SK-N-SH (cell line): ENCODE data around the gene SLC22A23. TPM values are rescaled to one million over a fixed set of nuclear protein-coding genes. Genes with fewer than 3 reads are reported as not detected.
A peak's percentile ranks its signal among the peaks of the same experiment; 100 is the strongest.

Experiments used
- CTCF ChIA-PET: fragments of 300-600, 350-600 bp; formaldehyde crosslinking; extraction: SDS; loops from one replicate; lab custom pipeline; 2021; lab: Yijun Ruan, JAX
- POLR2A ChIA-PET: fragments of 350-600 bp; sonication (Branson Sonifier 250); formaldehyde crosslinking; extraction: SDS; loops from one replicate; lab custom pipeline; 2020; ENCODE audit warnings: antibody characterized with exemption, inconsistent platforms; lab: Yijun Ruan, JAX
- DNase-seq: peaks from one replicate; pipeline ENCODE4 v3.0.0; 2012
- H2AFZ ChIP-seq: fragments of 200-600 bp; sonication (generic); 2 replicates; pipeline ENCODE4 v1.8.1; 2016; ENCODE audit warnings: antibody characterized with exemption, mild to moderate bottlenecking, low read depth
- H3F3A ChIP-seq: fragments of 200-600 bp; sonication (generic); replicated peaks from 2 replicates; pipeline ENCODE3; 2016; ENCODE audit warnings: antibody characterized with exemption, mild to moderate bottlenecking; ENCODE audit not compliant: insufficient read depth
- H3K27ac ChIP-seq, 2 experiments: fragments of 200-500 bp in 1 of 2; fragments of 200-600 bp in 1 of 2; sonication (Bioruptor generic) in 1 of 2; sonication (generic), shearing (Covaris generic) in 1 of 2; 2 replicates each; pipeline versions ENCODE4 v1.5.1 to v1.6.1; 2014 to 2016; ENCODE audit warnings: low read depth in 2 of 2, inconsistent platforms in 1 of 2, low read length in 1 of 2, mild to moderate bottlenecking in 1 of 2, mixed read lengths in 1 of 2
- H3K27me3 ChIP-seq: fragments of 200-600 bp; sonication (generic), shearing (Covaris generic); 2 replicates; pipeline ENCODE4 v1.6.1; 2016; ENCODE audit warnings: mixed run types; ENCODE audit not compliant: insufficient read depth
- H3K36me3 ChIP-seq, 2 experiments: fragments of 200-500 bp in 1 of 2; fragments of 200-600 bp in 1 of 2; sonication (Bioruptor generic) in 1 of 2; sonication (generic) in 1 of 2; replicated peaks in 1 of 2; 2 replicates each; pipeline versions ENCODE3 to v1.5.1; 2014 to 2016; ENCODE audit warnings: low read length in 1 of 2, mild to moderate bottlenecking in 1 of 2; ENCODE audit not compliant: insufficient read depth in 2 of 2, control insufficient read depth in 1 of 2
- H3K4me1 ChIP-seq, 2 experiments: fragments of 200-500 bp in 1 of 2; fragments of 200-600 bp in 1 of 2; sonication (Bioruptor generic) in 1 of 2; sonication (generic), shearing (Covaris generic) in 1 of 2; 2 replicates each; pipeline versions ENCODE4 v1.5.1 to v1.6.1; 2014 to 2016; ENCODE audit warnings: low read depth in 1 of 2, low read length in 1 of 2, mixed run types in 1 of 2; ENCODE audit not compliant: insufficient read depth in 2 of 2, control insufficient read depth in 1 of 2
- H3K4me2 ChIP-seq: fragments of 200-600 bp; sonication (generic), shearing (Covaris generic); 2 replicates; pipeline ENCODE4 v1.6.1; 2017; ENCODE audit warnings: mixed run types
- H3K4me3 ChIP-seq, 2 experiments: fragments of 200-500 bp in 1 of 2; fragments of 200-600 bp in 1 of 2; sonication (Bioruptor generic) in 1 of 2; sonication (generic), shearing (Covaris generic) in 1 of 2; 2 replicates each; pipeline versions ENCODE4 v1.5.1 to v1.8.1; 2014 to 2016; ENCODE audit warnings: low read depth in 2 of 2, inconsistent platforms in 1 of 2, low read length in 1 of 2, mild to moderate bottlenecking in 1 of 2, mixed read lengths in 1 of 2, moderate library complexity in 1 of 2
- H3K79me2 ChIP-seq: fragments of 200-600 bp; sonication (generic); 2 replicates; pipeline ENCODE4 v1.8.1; 2017; ENCODE audit warnings: mild to moderate bottlenecking; ENCODE audit not compliant: insufficient read depth
- H3K9ac ChIP-seq: fragments of 200-600 bp; sonication (generic); 2 replicates; pipeline ENCODE4 v1.6.1; 2017; ENCODE audit warnings: mixed run types
- H3K9me2 ChIP-seq: fragments of 200-600 bp; sonication (generic); 2 replicates; pipeline ENCODE4 v1.6.1; 2017; ENCODE audit warnings: mixed run types
- H3K9me3 ChIP-seq: fragments of 200-600 bp; sonication (generic); 2 replicates; pipeline ENCODE4 v1.6.1; 2017; ENCODE audit warnings: mixed run types, mild to moderate bottlenecking, moderate library complexity
- H4K20me1 ChIP-seq: fragments of 200-600 bp; sonication (generic); 2 replicates; pipeline ENCODE4 v1.6.1; 2017; ENCODE audit warnings: mild to moderate bottlenecking, mixed run types; ENCODE audit not compliant: insufficient read depth
- EP300 ChIP-seq, 2 experiments: IDR thresholded peaks; 2 replicates each; pipeline versions ENCODE4 v1.4.0 to v1.6.1; 2012; ENCODE audit warnings: borderline replicate concordance in 1 of 2, low read depth in 1 of 2, low read length in 1 of 2
- EZH2phosphoT487 ChIP-seq: fragments of 200-600 bp; sonication (generic); IDR thresholded peaks from 2 replicates; pipeline ENCODE4 v1.6.1; 2017; ENCODE audit warnings: low read depth, mixed run types, mild to moderate bottlenecking, antibody characterized with exemption, moderate library complexity, borderline replicate concordance
- FOSL2 ChIP-seq: IDR thresholded peaks from 2 replicates; pipeline ENCODE4 v1.4.0; 2012; ENCODE audit warnings: low read depth, mild to moderate bottlenecking, moderate library complexity, borderline replicate concordance
- JUND ChIP-seq: IDR thresholded peaks from 2 replicates; pipeline ENCODE4 v1.4.0; 2012
- NFIC ChIP-seq: IDR thresholded peaks from 2 replicates; pipeline ENCODE4 v1.4.0; 2012; ENCODE audit warnings: borderline replicate concordance
- NRF1 ChIP-seq: IDR thresholded peaks from 2 replicates; pipeline ENCODE4 v1.6.1; 2012; ENCODE audit warnings: low read depth, mild to moderate bottlenecking, low read length
- RAD21 ChIP-seq: IDR thresholded peaks from 2 replicates; pipeline ENCODE4 v1.6.1; 2012; ENCODE audit warnings: mild to moderate bottlenecking, low read length
- RFX5 ChIP-seq: IDR thresholded peaks from 2 replicates; pipeline ENCODE4 v1.6.1; 2012; ENCODE audit warnings: mild to moderate bottlenecking, improper control_type of control experiment, low read length
- SIN3A ChIP-seq: IDR thresholded peaks from 2 replicates; pipeline ENCODE4 v1.6.1; 2012; ENCODE audit warnings: low read depth, mild to moderate bottlenecking, low read length, moderate library complexity, borderline replicate concordance
- TEAD4 ChIP-seq: IDR thresholded peaks from 2 replicates; pipeline ENCODE4 v1.4.0; 2012; ENCODE audit warnings: mild to moderate bottlenecking, borderline replicate concordance; ENCODE audit not compliant: insufficient read depth
- YY1 ChIP-seq: IDR thresholded peaks from 2 replicates; pipeline ENCODE4 v1.4.0; 2012; ENCODE audit warnings: low read depth, mild to moderate bottlenecking
- WGBS: methylation state at CpG from one replicate; pipeline ENCODE4 v1.1.6; 2017; ENCODE audit warnings: low lambda C conversion rate; 5-methylcytosine and 5-hydroxymethylcytosine counted together
- polyA plus RNA-seq, 3 experiments: library from polyadenylated mRNA; depleted of rRNA; stranded (reverse); fragments of >200 nt; gene quantifications; 2 replicates each; pipeline ENCODE4 v1.2.3, GENCODE V29; 2012
- TF ChIP-seq, protein P1 (sequence below): IDR thresholded peaks from 2 replicates; pipeline ENCODE4 v1.4.0; 2012; ENCODE audit warnings: low read depth
- TF ChIP-seq, protein P2 (sequence below): IDR thresholded peaks from 2 replicates; pipeline ENCODE4 v1.4.0; 2012; ENCODE audit warnings: low read depth, borderline replicate concordance
- TF ChIP-seq, protein P3 (sequence below): IDR thresholded peaks from 2 replicates; pipeline ENCODE4; 2012
- TF ChIP-seq, protein P4 (sequence below): fragments of 150-350 bp; IDR thresholded peaks from 2 replicates; pipeline ENCODE4 v1.6.1; 2017; ENCODE audit warnings: antibody characterized with exemption, low read length, low read depth, borderline replicate concordance

The SLC22A23 gene
- polyA plus RNA-seq, 1 of the 3 experiments (the other 2 are of a cell fraction) = not detected

DNA sequence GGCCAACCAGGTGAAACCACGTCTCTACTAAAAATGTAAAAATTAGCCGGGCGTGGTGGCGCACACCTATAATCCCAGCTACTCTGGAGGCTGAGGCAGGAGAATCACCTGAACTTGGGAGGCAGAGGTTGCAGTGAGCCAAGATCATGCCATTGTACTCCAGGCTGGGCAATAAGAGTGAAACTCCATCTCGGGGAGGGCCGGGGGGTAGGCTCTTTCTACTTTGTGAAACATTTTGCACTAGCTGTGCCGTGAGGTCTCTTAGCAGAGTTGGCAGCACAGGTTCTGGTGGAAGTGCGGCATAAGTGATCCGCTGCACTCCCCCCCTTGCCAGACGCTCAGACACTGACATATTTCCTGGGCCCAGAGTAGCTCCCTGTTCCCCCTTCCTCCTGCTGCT lies 173.6 kb downstream of the SLC22A23 start:
- Histone ChIP-seq H3K27me3 (no peaks in the 10 kb centered on the region), H3K9ac (no peak overlapping the region), H3K27ac (no peak overlapping the region), H3K4me3 (no peak overlapping the region), H2AFZ (no peak overlapping the region), H3F3A (peaks cover under 1% of the 10 kb centered on the region), H3K9me2 (no peaks in the 10 kb centered on the region), H4K20me1 (peaks cover 8% of the 10 kb centered on the region; the same call in 1 of the 2 replicates), H3K9me3 (no peaks in the 10 kb centered on the region), H3K36me3 (no peaks in the 10 kb centered on the region), H3K79me2 (no peaks in the 10 kb centered on the region), H3K4me1 (peaks cover 7 to 14% of the 10 kb centered on the region in 2 experiments; a peak in 2 of 4 replicates), H3K4me2 (no peak overlapping the region)
- 96% methylated on average over 10 of the region's 10 CpGs for WGBS
- TF ChIP-seq FOSL2 (no peak), YY1 (no peak), RAD21 (no peak), TEAD4 (no peak)
- no peak for DNase-seq
- ChIA-PET POLR2A (no interaction called here), CTCF (interaction anchor here (1.6 to 7.2 kb wide), 2 partner anchors 449 to 708 kb away, joined by 4 to 158 read pairs; no protein-coding TSS in a partner anchor)

DNA sequence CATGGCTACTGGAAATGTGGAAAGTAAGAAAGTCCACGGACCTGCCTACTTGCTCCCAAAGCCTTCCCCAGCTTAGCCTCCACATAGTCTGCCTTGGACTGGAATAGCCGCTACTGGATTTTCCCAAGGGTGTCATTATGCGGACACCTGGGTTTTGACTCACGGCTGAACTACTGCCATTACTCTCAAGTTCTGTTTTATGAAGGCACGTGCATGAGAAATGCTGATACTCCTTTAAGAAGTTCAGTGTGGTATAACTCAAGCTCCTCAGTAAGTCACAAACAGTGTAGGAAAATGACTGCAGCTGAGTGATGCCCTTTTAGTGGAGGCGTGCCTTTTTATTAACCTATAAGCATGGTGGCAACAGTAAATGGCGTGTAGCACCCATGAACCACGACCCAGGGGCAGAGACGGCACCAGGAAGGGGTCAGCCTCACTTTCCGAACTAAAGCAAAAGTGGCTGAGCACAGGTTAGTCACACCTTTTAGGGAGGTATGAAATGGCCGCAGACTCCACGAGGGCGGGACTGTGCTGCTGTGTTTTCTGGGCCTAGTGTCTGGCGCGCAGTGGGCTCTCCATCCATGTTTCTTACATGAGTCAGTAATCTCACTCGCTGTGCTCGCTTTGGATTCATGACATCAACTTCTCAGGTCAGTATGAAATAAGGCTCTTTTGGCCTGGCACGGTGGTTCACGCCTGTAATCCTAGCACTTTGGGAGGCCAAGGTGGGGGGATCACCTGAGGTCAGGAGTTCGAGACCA lies 174.2 kb downstream of the SLC22A23 start:
- CTCF ChIA-PET = interaction anchor here (0.9 to 7.2 kb wide), 5 partner anchors 7 to 708 kb away, joined by 3 to 158 read pairs (median 3); no protein-coding TSS in a partner anchor
- Histone ChIP-seq H3K4me2 (peak overlapping the region; percentile 31; the same call in 1 of the 2 replicates), H3K4me3 (no peak overlapping the region), H3K79me2 (no peaks in the 10 kb centered on the region), H3K36me3 (no peaks in the 10 kb centered on the region), H2AFZ (no peak overlapping the region), H3K9me3 (no peaks in the 10 kb centered on the region), H3K4me1 (peaks cover 7 to 14% of the 10 kb centered on the region in 2 experiments; a peak in 2 of 4 replicates)
- POLR2A ChIA-PET = no interaction called here
- TF ChIP-seq EP300 (IDR thresholded peaks at IDR 0.05; ENCODE audit: borderline replicate concordance in 1 of 2, low read depth in 1 of 2, low read length in 1 of 2) (no peak), NFIC (no peak), RFX5 (no peak), EZH2phosphoT487 (no peak), FOSL2 (no peak), JUND (no peak), SIN3A (no peak), RAD21 (no peak), NRF1 (no peak)
- TF ChIP-seq, protein P1, sequence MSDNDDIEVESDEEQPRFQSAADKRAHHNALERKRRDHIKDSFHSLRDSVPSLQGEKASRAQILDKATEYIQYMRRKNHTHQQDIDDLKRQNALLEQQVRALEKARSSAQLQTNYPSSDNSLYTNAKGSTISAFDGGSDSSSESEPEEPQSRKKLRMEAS = no peak
- TF ChIP-seq, protein P2, sequence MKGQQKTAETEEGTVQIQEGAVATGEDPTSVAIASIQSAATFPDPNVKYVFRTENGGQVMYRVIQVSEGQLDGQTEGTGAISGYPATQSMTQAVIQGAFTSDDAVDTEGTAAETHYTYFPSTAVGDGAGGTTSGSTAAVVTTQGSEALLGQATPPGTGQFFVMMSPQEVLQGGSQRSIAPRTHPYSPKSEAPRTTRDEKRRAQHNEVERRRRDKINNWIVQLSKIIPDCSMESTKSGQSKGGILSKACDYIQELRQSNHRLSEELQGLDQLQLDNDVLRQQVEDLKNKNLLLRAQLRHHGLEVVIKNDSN = no peak
- TF ChIP-seq, protein P3, sequence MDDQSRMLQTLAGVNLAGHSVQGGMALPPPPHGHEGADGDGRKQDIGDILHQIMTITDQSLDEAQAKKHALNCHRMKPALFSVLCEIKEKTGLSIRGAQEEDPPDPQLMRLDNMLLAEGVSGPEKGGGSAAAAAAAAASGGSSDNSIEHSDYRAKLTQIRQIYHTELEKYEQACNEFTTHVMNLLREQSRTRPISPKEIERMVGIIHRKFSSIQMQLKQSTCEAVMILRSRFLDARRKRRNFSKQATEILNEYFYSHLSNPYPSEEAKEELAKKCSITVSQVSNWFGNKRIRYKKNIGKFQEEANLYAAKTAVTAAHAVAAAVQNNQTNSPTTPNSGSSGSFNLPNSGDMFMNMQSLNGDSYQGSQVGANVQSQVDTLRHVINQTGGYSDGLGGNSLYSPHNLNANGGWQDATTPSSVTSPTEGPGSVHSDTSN = no peak
- TF ChIP-seq, protein P4, sequence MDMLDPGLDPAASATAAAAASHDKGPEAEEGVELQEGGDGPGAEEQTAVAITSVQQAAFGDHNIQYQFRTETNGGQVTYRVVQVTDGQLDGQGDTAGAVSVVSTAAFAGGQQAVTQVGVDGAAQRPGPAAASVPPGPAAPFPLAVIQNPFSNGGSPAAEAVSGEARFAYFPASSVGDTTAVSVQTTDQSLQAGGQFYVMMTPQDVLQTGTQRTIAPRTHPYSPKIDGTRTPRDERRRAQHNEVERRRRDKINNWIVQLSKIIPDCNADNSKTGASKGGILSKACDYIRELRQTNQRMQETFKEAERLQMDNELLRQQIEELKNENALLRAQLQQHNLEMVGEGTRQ = no peak
- TF ChIP-seq, all 33 proteins: peak for 0
- DNase-seq = no peak
- Histone ChIP-seq H3K9ac (no peak overlapping the region), H3F3A (peaks cover 3% of the 10 kb centered on the region), H3K9me2 (no peaks in the 10 kb centered on the region), H3K27ac (no peak overlapping the region), H4K20me1 (peaks cover 8% of the 10 kb centered on the region; the same call in 1 of the 2 replicates), H3K27me3 (no peaks in the 10 kb centered on the region)
- 94% methylated on average over 20 of the region's 20 CpGs for WGBS
